CD4-positive, alpha-beta T cell (primary cell): Measurements from ENCODE around the gene IGSF23. TPM values are rescaled to one million over a fixed set of nuclear protein-coding genes. Genes with fewer than 3 reads are reported as not detected.

Experiments used
- ATAC-seq: fragments of 200-7000 bp; cut with Tn5 transposase; one replicate; pipeline ENCODE4 v1.10.0; 2022; ENCODE audit warnings: mild to moderate bottlenecking; ENCODE audit not compliant: poor library complexity
- CTCF ChIA-PET: fragments of 350-600 bp; sonication (Branson Sonifier 250); formaldehyde crosslinking; loops from one replicate; lab custom pipeline; 2021; ENCODE audit warnings: antibody characterized with exemption, inconsistent platforms; lab: Charles Lee
- POLR2A ChIA-PET: fragments of 350-600 bp; sonication (Branson Sonifier 250); formaldehyde crosslinking; loops from one replicate; lab custom pipeline; 2021; ENCODE audit warnings: antibody characterized with exemption, inconsistent platforms; lab: Charles Lee
- DNase-seq, 14 experiments: peaks; one replicate each; pipeline ENCODE4 v3.0.0-alpha.2; 2013 to 2020; ENCODE audit warnings: mixed read lengths in 2 of 14
- H3K27ac ChIP-seq, 2 donors: one replicate each; pipeline versions ENCODE4 v1.5.1 to v1.7.0; 2013; ENCODE audit warnings: low read length in 2 of 2, low read depth in 1 of 2, mild to moderate bottlenecking in 1 of 2
- H3K27me3 ChIP-seq, 2 experiments: 1 replicate in 1 of 2; 2 replicates in 1 of 2; pipeline versions ENCODE4 v1.6.1 to v1.7.0; 2013; ENCODE audit warnings: low read length in 2 of 2, control low read depth in 1 of 2, mild to moderate bottlenecking in 1 of 2, moderate library complexity in 1 of 2; ENCODE audit not compliant: insufficient read depth in 2 of 2, control insufficient read depth in 1 of 2
- H3K36me3 ChIP-seq: one replicate; pipeline ENCODE4 v1.6.1; 2013; ENCODE audit warnings: low read length, control low read depth; ENCODE audit not compliant: insufficient read depth
- H3K4me1 ChIP-seq: one replicate; pipeline ENCODE4 v1.6.1; 2013; ENCODE audit warnings: low read length, control low read depth; ENCODE audit not compliant: insufficient read depth
- H3K4me3 ChIP-seq: one replicate; pipeline ENCODE4 v1.5.1; 2013; ENCODE audit warnings: mild to moderate bottlenecking, low read length, moderate library complexity
- H3K9me3 ChIP-seq, 2 experiments: 1 replicate in 1 of 2; 2 replicates in 1 of 2; pipeline versions ENCODE4 v1.6.1 to v1.7.0; 2013; ENCODE audit warnings: low read length in 2 of 2, mild to moderate bottlenecking in 2 of 2, control low read depth in 1 of 2, moderate library complexity in 1 of 2; ENCODE audit not compliant: control insufficient read depth in 1 of 2, insufficient read depth in 1 of 2
- H3K27ac Mint-ChIP-seq: one replicate; pipeline ENCODE4 v1.8.0; 2020; ENCODE audit warnings: mixed read lengths
- H3K27me3 Mint-ChIP-seq: one replicate; pipeline ENCODE4 v1.8.0; 2021; ENCODE audit warnings: mixed read lengths
- H3K36me3 Mint-ChIP-seq: one replicate; pipeline ENCODE4 v1.8.0; 2021; ENCODE audit warnings: low read depth, mixed read lengths
- H3K4me1 Mint-ChIP-seq: one replicate; pipeline ENCODE4 v1.8.0; 2021; ENCODE audit warnings: low read depth, mixed read lengths
- H3K4me3 Mint-ChIP-seq: one replicate; pipeline ENCODE4 v1.8.0; 2020; ENCODE audit warnings: mild to moderate bottlenecking, mixed read lengths
- H3K9me3 Mint-ChIP-seq: one replicate; pipeline ENCODE4 v1.8.0; 2020; ENCODE audit warnings: mixed read lengths
- CTCF ChIP-seq: fragments of 200-600 bp; IDR thresholded peaks from one replicate; pipeline ENCODE4 v1.8.0; 2022; ENCODE audit warnings: antibody characterized with exemption, mild to moderate bottlenecking
- intact Hi-C, 2 experiments: fragments of 100-400 bp; cut with DNase I in 1 of 2; cut with micrococcal nuclease in 1 of 2; formaldehyde crosslinking; loops; one replicate each; pipeline versions ENCODE4 v1.15.1 to v1.9.0; 2023 to 2025; cut with DNase I, micrococcal nuclease
- total RNA-seq, 174 experiments: library from RNA in 2 of 174; stranded (reverse) in 2 of 174; gene quantifications; one replicate each; pipeline ENCODE4 v1.2.3 and lab custom pipeline; 2021 to 2026

IGSF23 gene
- total RNA-seq, 2 experiments from 2014 or later = not detected

- H3K36me3 ChIP-seq = no peaks in the 10 kb centered on the region
- Mint-ChIP-seq H3K4me3 (no peak overlapping the region), H3K27me3 (peaks cover 9% of the 10 kb centered on the region), H3K9me3 (no peaks in the 10 kb centered on the region), H3K27ac (no peak overlapping the region), H3K4me1 (no peaks in the 10 kb centered on the region), H3K36me3 (no peaks in the 10 kb centered on the region)
- TF ChIP-seq CTCF = no peak
- ChIA-PET POLR2A (no interaction called here), CTCF (no interaction called here)
- ATAC-seq (no peak), DNase-seq (no peak)
- H3K27ac ChIP-seq = no peak overlapping the region
- no peak overlapping the region for H3K4me3 ChIP-seq
- intact Hi-C loops = no loop called here
- H3K27me3 ChIP-seq = no peaks in the 10 kb centered on the region
- no peaks in the 10 kb centered on the region for H3K4me1 ChIP-seq
- H3K9me3 ChIP-seq = peaks cover 0 to 4% of the 10 kb centered on the region in 2 experiments
These were observed 62.2 kb downstream of the IGSF23 start for GRCh38 chr19:44675521-44675920.

- Mint-ChIP-seq H3K27ac (no peak overlapping the region), H3K36me3 (no peaks in the 10 kb centered on the region), H3K4me1 (no peaks in the 10 kb centered on the region), H3K4me3 (no peak overlapping the region), H3K9me3 (no peaks in the 10 kb centered on the region), H3K27me3 (peaks cover 11% of the 10 kb centered on the region)
- DNase-seq (no peak), ATAC-seq (no peak)
- Histone ChIP-seq H3K27ac (no peak overlapping the region), H3K36me3 (no peaks in the 10 kb centered on the region), H3K4me1 (no peaks in the 10 kb centered on the region), H3K9me3 (no peaks in the 10 kb centered on the region), H3K4me3 (no peak overlapping the region), H3K27me3 (no peaks in the 10 kb centered on the region)
- CTCF ChIA-PET = no interaction called here
- TF ChIP-seq CTCF = no peak
- intact Hi-C loops = no loop called here
- POLR2A ChIA-PET = no interaction called here
These were observed 63.9 kb downstream of the IGSF23 start for GRCh38 chr19:44677019-44677811.

GRCh38 chr19:44680536-44680935 is 67.2 kb downstream of the IGSF23 start:
- H3K4me1 ChIP-seq = no peaks in the 10 kb centered on the region
- Mint-ChIP-seq H3K4me1 (peaks cover 5% of the 10 kb centered on the region), H3K27me3 (peaks cover 15% of the 10 kb centered on the region), H3K9me3 (no peaks in the 10 kb centered on the region), H3K36me3 (no peaks in the 10 kb centered on the region), H3K27ac (no peak overlapping the region), H3K4me3 (no peak overlapping the region)
- H3K36me3 ChIP-seq = no peaks in the 10 kb centered on the region
- no peak overlapping the region for H3K27ac ChIP-seq
- H3K27me3 ChIP-seq = no peaks in the 10 kb centered on the region
- no peak for ATAC-seq
- no peak for TF ChIP-seq CTCF
- intact Hi-C loops = no loop called here
- ChIA-PET CTCF (no interaction called here), POLR2A (no interaction called here)
- DNase-seq = no peak
- no peaks in the 10 kb centered on the region for H3K9me3 ChIP-seq
- H3K4me3 ChIP-seq = no peak overlapping the region
